Measurements from ENCODE around the gene TIGD3. TPM values are rescaled to one million over a fixed set of nuclear protein-coding genes. Genes with fewer than 3 reads are reported as not detected.

TIGD3 gene, protein sequence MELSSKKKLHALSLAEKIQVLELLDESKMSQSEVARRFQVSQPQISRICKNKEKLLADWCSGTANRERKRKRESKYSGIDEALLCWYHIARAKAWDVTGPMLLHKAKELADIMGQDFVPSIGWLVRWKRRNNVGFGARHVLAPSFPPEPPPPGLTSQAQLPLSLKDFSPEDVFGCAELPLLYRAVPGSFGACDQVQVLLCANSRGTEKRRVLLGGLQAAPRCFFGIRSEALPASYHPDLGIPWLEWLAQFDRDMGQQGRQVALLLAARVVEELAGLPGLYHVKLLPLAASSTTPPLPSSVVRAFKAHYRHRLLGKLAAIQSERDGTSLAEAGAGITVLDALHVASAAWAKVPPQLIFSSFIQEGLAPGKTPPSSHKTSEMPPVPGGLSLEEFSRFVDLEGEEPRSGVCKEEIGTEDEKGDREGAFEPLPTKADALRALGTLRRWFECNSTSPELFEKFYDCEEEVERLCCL
- 0.12 TPM in 1 of 2 replicates, not detected in the other for total RNA-seq

GRCh38 chr11:65354265-65355012, at the start of gene TIGD3:
Gene TIGD3 (plus strand): TSS chr11:65354751. CDS start chr11:65355809, 1,058 bp downstream.

GRCh38 chr11:65314501-65315203, 39.9 kb upstream of the TIGD3 start, which contains the start of gene CDC42EP2:
Gene CDC42EP2 (plus strand): TSS chr11:65314866. CDS start chr11:65320899, 6,033 bp downstream.

DNA sequence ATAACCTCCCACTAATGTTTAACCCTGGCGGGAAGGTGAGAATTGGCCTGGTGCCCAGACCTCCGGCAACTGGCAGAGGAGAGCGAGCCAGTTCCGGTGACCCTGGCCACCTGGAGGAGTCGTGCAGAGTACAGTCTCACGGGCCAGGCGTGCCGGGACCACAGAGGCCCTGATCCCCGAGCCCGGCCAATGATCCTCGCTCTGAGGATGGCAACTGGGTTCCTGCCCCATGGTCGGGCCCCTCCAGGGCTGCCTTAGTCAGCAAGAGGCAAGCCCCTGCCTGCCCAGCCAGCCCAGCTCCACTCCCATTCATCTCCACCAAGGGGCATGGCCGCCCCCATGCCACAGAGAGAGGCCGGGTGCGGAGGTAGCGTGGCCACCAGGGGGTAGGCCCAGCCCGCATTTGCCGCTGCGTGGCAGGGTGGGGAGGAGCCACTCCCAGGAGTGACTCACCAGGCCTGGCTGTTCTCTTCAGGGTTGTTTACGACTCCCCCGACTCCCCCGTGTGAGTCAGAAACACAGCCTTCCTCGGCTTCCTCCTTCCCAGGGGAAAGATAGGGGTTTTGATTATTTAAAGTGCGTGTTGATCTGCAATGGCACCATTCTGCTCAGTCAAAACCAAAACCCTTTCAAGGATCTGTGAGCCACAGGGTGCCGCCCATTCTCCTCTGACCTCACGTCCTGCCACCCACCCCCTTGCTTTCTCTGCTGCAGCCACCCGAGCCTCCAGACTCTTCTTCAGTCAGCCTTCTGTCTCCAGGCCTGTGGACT, 27.7 kb downstream of the TIGD3 start, which contains the start of gene SLC25A45:
SLC25A45 (minus strand) TSS at position 614 of the 771 bp plus-strand sequence. CDS start 695 bp downstream, outside the sequence.

DNA sequence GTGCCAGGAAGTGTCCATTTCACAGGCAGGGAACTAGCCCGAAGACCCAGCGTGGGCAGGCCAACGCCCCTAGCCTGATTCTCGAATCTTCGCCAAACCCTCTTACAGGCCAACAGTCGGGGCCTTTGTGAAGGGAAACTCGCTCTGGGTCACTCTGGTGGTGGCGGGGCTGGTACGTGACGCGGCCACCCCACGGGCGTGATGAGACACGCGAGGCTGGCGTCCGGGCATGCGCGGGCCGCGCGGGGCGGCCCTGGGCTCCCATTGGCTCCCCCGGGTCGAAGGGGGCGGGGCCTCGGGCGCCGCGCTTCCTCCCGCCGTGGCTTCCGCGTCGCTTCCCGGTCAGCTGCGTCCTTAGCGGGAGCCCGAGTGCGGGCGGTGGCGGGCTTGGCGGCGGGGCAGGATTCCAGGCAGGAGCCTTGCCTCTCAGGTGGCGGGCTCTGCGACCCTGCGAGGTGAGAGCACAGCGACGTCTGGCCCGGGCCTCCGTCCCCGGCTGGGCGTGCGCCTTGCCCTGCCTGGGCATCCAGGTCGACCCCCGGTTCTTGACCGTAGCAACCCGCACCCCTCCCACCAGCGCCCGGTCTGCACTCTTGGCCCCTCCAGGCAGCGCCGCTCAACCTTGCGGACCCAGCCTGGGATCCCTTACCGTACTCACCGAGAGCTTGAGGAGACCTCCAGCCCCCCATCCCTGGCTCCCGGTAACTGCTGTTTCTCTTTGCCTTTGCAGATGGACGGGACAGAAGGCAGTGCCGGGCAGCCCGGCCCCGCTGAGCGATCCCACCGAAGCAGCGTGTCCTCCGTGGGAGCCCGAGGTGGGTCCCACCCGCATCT, 32.0 kb downstream of the TIGD3 start, which contains the start of gene FRMD8:
FRMD8 (plus strand) TSS at position 331 of the 834 bp plus-strand sequence; CDS start at position 731, 400 bp downstream.

Other genes starting within 250 kb of the TIGD3 start
- gene TM7SF2, start 242.9 kb upstream of the TIGD3 start, total RNA-seq: 10.4 and 13.4 TPM in 2 replicates
- 18.3 and 19.1 TPM in 2 replicates for gene ZNHIT2, start 237.1 kb upstream of the TIGD3 start, total RNA-seq
- 456 and 558 TPM in 2 replicates for gene FAU, start 232.6 kb upstream of the TIGD3 start, total RNA-seq
- gene MRPL49, start 232.4 kb upstream of the TIGD3 start, total RNA-seq: 40.8 and 56.9 TPM in 2 replicates
- gene SYVN1, start 220.2 kb upstream of the TIGD3 start, total RNA-seq: 13.2 and 22.1 TPM in 2 replicates
- not detected in 2 replicates for gene SPDYC, start 184.5 kb upstream of the TIGD3 start, total RNA-seq
- gene CAPN1, start 172.8 kb upstream of the TIGD3 start, total RNA-seq: 168 and 189 TPM in 2 replicates
- gene POLA2, start 92.8 kb upstream of the TIGD3 start, total RNA-seq: 2.6 and 3.7 TPM in 2 replicates
- 35.6 and 79.6 TPM in 2 replicates for gene CDC42EP2, start 39.9 kb upstream of the TIGD3 start, total RNA-seq
- gene DPF2, start 20.9 kb upstream of the TIGD3 start, total RNA-seq: 32.4 and 36.6 TPM in 2 replicates
- gene SLC25A45, start 27.9 kb downstream of the TIGD3 start, total RNA-seq: 2.1 and 3.5 TPM in 2 replicates
- 28.1 and 50.2 TPM in 2 replicates for gene FRMD8, start 31.9 kb downstream of the TIGD3 start, total RNA-seq
- gene NEAT1, start 68.0 kb downstream of the TIGD3 start, total RNA-seq: 34.4 and 45.6 TPM in 2 replicates
- gene MALAT1, start 144.3 kb downstream of the TIGD3 start, total RNA-seq: 1,267 and 1,769 TPM in 2 replicates
- gene SCYL1, start 170.3 kb downstream of the TIGD3 start, total RNA-seq: 69.6 and 125 TPM in 2 replicates
- gene LTBP3, start 203.6 kb downstream of the TIGD3 start, total RNA-seq: 165 and 206 TPM in 2 replicates
- gene ZNRD2, start 215.7 kb downstream of the TIGD3 start, total RNA-seq: 37.1 and 50.3 TPM in 2 replicates
- gene FAM89B, start 217.8 kb downstream of the TIGD3 start, total RNA-seq: 63.5 and 65.5 TPM in 2 replicates
- gene EHBP1L1, start 221.3 kb downstream of the TIGD3 start, total RNA-seq: 37.3 and 97.9 TPM in 2 replicates
- gene KCNK7, start 241.0 kb downstream of the TIGD3 start, total RNA-seq: 0.09 and 1.2 TPM in 2 replicates